ENCODE results near the gene TRMT2A.
A peak's percentile ranks its signal among the peaks of the same experiment; 100 is the strongest.

GRCh38 chr22:20159076-20159475 is 42.0 kb upstream of the TRMT2A start:
- TF ChIP-seq POLR2AphosphoS5 (IDR thresholded peaks at IDR 0.05; ENCODE audit: low read depth) (peak; percentile 58; the same call in 1 of the 2 replicates), CTCF (IDR thresholded peaks at IDR 0.05; ENCODE audit: insufficient read depth, low read length) (no peak), GABPA (IDR thresholded peaks at IDR 0.05; ENCODE audit: low read depth) (no peak), SPI1 (IDR thresholded peaks at IDR 0.05; ENCODE audit: borderline replicate concordance, low read depth) (no peak)
- TF ChIP-seq, protein P1, sequence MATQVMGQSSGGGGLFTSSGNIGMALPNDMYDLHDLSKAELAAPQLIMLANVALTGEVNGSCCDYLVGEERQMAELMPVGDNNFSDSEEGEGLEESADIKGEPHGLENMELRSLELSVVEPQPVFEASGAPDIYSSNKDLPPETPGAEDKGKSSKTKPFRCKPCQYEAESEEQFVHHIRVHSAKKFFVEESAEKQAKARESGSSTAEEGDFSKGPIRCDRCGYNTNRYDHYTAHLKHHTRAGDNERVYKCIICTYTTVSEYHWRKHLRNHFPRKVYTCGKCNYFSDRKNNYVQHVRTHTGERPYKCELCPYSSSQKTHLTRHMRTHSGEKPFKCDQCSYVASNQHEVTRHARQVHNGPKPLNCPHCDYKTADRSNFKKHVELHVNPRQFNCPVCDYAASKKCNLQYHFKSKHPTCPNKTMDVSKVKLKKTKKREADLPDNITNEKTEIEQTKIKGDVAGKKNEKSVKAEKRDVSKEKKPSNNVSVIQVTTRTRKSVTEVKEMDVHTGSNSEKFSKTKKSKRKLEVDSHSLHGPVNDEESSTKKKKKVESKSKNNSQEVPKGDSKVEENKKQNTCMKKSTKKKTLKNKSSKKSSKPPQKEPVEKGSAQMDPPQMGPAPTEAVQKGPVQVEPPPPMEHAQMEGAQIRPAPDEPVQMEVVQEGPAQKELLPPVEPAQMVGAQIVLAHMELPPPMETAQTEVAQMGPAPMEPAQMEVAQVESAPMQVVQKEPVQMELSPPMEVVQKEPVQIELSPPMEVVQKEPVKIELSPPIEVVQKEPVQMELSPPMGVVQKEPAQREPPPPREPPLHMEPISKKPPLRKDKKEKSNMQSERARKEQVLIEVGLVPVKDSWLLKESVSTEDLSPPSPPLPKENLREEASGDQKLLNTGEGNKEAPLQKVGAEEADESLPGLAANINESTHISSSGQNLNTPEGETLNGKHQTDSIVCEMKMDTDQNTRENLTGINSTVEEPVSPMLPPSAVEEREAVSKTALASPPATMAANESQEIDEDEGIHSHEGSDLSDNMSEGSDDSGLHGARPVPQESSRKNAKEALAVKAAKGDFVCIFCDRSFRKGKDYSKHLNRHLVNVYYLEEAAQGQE (IDR thresholded peaks at IDR 0.05; ENCODE audit: insufficient replicate concordance, low read depth): no peak
